Thyroid gland (tissue), 4 donors: ENCODE results near the gene XG. TPM values are rescaled to one million over a fixed set of nuclear protein-coding genes. Genes with fewer than 3 reads are reported as not detected.

Experiments used
- DNase-seq, 2 donors: peaks; one replicate each; pipeline ENCODE4 v3.0.0-alpha.2; 2019
- H3K27ac ChIP-seq, 3 donors: fragments of 200-600 bp; sonication (generic); 1 replicate in 2 of 3; 2 replicates in 1 of 3; pipeline ENCODE4 v1.5.1; 2016 to 2019; ENCODE audit warnings: mild to moderate bottlenecking in 1 of 3, moderate library complexity in 1 of 3
- H3K27me3 ChIP-seq: fragments of 200-600 bp; sonication (generic); one replicate; pipeline ENCODE4 v1.5.1; 2019
- H3K36me3 ChIP-seq, 2 donors: fragments of 200-600 bp; sonication (generic); one replicate each; pipeline ENCODE4 v1.5.1; 2016 to 2019
- H3K4me1 ChIP-seq, 2 donors: fragments of 200-600 bp; sonication (generic); one replicate each; pipeline ENCODE4 v1.5.1; 2017 to 2019
- H3K4me3 ChIP-seq, 3 donors: fragments of 200-600 bp; sonication (generic); replicated peaks in 1 of 3; 1 replicate in 2 of 3; 2 replicates in 1 of 3; pipeline ENCODE4 v1.5.1; 2016; ENCODE audit warnings: mild to moderate bottlenecking in 1 of 3
- H3K9me3 ChIP-seq: fragments of 200-600 bp; sonication (generic); one replicate; pipeline ENCODE4 v1.5.1; 2017
- CTCF ChIP-seq, 6 experiments: fragments of 200-600 bp in 3 of 6; fragments of 450-650 bp in 3 of 6; sonication (generic) in 3 of 6; IDR thresholded peaks; one replicate each; pipeline ENCODE4 v1.5.1; 2016 to 2019; ENCODE audit warnings: antibody characterized with exemption in 6 of 6, mild to moderate bottlenecking in 2 of 6, inconsistent platforms in 1 of 6, moderate library complexity in 1 of 6
- POLR2A ChIP-seq, 2 donors: fragments of 450-650 bp; IDR thresholded peaks; one replicate each; pipeline ENCODE4 v1.6.1; 2017; ENCODE audit warnings: antibody characterized with exemption in 2 of 2, mild to moderate bottlenecking in 2 of 2, moderate library complexity in 1 of 2
- WGBS, 2 donors: methylation state at CpG; one replicate each; pipeline ENCODE4 v1.1.5; 2017; 5-methylcytosine and 5-hydroxymethylcytosine counted together
- intact Hi-C: fragments of 100-400 bp; cut with DNase I; formaldehyde crosslinking; loops from one replicate; pipeline ENCODE4 v1.15.1; 2023
- total RNA-seq, 4 donors: library from RNA; depleted of rRNA; stranded (reverse); fragments of >200 nt; gene quantifications; one replicate each; pipeline ENCODE4 v1.2.3, GENCODE V29; 2016

XG gene
- total RNA-seq, 4 donors from 2014 or later = 0.68 to 4.7 (median 2.4) TPM

DNA sequence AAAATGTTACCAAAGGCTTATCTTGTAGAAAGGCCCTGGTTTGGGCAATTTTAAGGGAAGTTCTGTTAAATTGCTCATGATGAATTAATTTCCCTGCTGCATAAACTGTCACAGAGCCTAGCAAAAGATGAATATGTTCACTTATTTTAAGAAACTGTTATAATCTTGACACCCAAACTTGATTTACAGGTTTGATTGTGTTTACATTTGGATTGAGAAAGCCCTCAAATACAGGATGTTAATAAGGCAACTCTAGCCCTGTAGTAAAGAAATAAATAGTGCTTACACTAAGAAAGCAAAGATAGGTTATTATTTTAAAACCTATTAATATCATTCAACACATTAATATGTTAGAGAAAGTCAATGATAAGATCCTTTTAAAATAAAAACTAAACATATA lies 95.2 kb downstream of the XG start:
- H3K27ac ChIP-seq = no peak overlapping the region
- DNase-seq = no peak
- no peak overlapping the region for H3K4me3 ChIP-seq
- TF ChIP-seq POLR2A (IDR thresholded peaks at IDR 0.05) (no peak), CTCF (IDR thresholded peaks at IDR 0.05) (no peak)
- no peaks in the 10 kb centered on the region for H3K36me3 ChIP-seq
- intact Hi-C loops = no loop called here
- H3K27me3 ChIP-seq = no peaks in the 10 kb centered on the region
- no peaks in the 10 kb centered on the region for H3K4me1 ChIP-seq
- no peaks in the 10 kb centered on the region for H3K9me3 ChIP-seq

DNA sequence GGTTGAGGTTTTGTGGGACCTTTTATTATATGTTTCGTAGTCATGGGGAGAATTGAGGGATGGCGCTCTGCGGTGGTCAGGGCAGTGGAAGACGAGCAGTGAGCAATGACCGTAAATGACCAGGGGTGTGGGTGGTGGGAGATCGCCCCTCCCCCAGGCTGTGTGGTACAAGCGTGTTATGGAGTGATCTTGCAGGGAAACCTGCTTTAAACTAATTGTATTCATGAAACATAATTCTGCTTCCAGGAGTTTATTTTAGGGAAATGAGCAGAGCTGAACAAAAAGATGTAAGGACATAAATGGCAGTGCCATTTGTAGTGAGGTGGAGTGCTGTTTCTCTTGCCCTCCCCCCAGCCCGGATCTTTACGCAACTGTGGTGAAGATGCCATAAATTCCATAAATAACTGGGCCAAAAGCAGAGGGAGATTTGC lies 97.0 kb downstream of the XG start:
- intact Hi-C loops = no loop called here
- Histone ChIP-seq H3K27ac (no peak overlapping the region), H3K4me3 (no peak overlapping the region)

GRCh38 chrX:2854918-2855317 lies 103.1 kb downstream of the XG start:
- Histone ChIP-seq H3K27me3 (no peaks in the 10 kb centered on the region), H3K9me3 (no peaks in the 10 kb centered on the region), H3K4me3 (no peak overlapping the region), H3K27ac (no peak overlapping the region), H3K36me3 (no peaks in the 10 kb centered on the region), H3K4me1 (no peaks in the 10 kb centered on the region)
- TF ChIP-seq POLR2A (IDR thresholded peaks at IDR 0.05) (no peak), CTCF (IDR thresholded peaks at IDR 0.05) (no peak)
- intact Hi-C loops = no loop called here
- 90 to 96% methylated on average over 16 to 21 of the region's 21 CpGs for WGBS, 2 donors
- no peak for DNase-seq

More for the DNA sequence above, 97.0 kb downstream of the XG start:
- 70 to 74% methylated on average over 9 of the region's 9 CpGs for WGBS, 2 donors
- TF ChIP-seq POLR2A (IDR thresholded peaks at IDR 0.05) (no peak), CTCF (IDR thresholded peaks at IDR 0.05) (no peak)
- Histone ChIP-seq H3K9me3 (no peaks in the 10 kb centered on the region), H3K36me3 (no peaks in the 10 kb centered on the region), H3K4me1 (no peaks in the 10 kb centered on the region), H3K27me3 (no peaks in the 10 kb centered on the region)
- no peak for DNase-seq

DNA sequence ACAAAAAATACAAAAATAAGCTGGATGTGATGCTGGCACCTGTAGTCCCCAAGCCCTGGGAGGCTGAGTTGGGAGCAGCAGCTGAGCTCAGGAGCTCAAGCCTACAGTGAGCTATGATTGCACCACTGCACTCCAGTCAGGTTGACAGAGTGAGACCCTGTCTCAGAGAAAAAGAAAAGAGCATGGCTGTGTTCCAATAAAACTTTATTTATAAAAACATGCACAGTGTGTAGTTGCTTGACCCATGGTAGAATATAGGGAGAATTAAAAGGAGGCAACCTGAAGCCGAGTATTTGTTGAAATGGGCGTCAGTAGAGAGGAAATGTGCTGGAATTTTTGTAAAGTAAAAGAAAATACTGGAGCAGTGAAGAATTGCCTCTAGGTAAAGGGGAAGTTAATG lies 103.9 kb downstream of the XG start:
- H3K4me3 ChIP-seq = no peak overlapping the region
- no peaks in the 10 kb centered on the region for H3K36me3 ChIP-seq
- no peak overlapping the region for H3K27ac ChIP-seq
- no peak for DNase-seq
- WGBS, 2 donors = 96 to 97% methylated on average over 2 of the region's 2 CpGs
- no peak for TF ChIP-seq CTCF (IDR thresholded peaks at IDR 0.05)
- no peak for TF ChIP-seq POLR2A (IDR thresholded peaks at IDR 0.05)
- intact Hi-C loops = no loop called here
- no peaks in the 10 kb centered on the region for H3K4me1 ChIP-seq
- no peaks in the 10 kb centered on the region for H3K27me3 ChIP-seq
- H3K9me3 ChIP-seq = no peaks in the 10 kb centered on the region

DNA sequence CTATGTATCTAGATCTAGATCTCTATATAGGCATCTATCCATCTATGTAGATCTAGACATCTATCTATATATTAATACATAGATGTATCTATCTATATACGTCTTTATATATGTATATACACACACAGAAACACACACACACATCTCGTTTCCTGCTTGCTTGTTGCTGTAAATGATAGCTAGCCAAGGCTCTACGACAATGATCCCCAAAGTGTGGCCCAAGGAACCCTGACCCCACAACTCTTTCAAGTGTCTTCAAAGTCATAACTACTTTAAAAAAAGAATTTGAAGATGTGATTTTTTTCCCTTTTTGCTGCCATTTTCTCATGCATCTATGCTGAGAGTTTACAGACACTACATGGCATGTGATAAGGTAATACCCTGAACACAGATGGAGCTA lies 105.7 kb downstream of the XG start:
- DNase-seq = no peak
- Histone ChIP-seq H3K4me3 (no peak overlapping the region), H3K9me3 (no peaks in the 10 kb centered on the region), H3K27ac (no peak overlapping the region), H3K27me3 (no peaks in the 10 kb centered on the region), H3K36me3 (no peaks in the 10 kb centered on the region), H3K4me1 (no peaks in the 10 kb centered on the region)
- 93 to 96% methylated on average over 3 of the region's 3 CpGs for WGBS, 2 donors
- intact Hi-C loops = no loop called here
- TF ChIP-seq POLR2A (IDR thresholded peaks at IDR 0.05) (no peak), CTCF (IDR thresholded peaks at IDR 0.05) (no peak)
